GM18517 (cell line): ENCODE measurements around the gene RRAGD.
A peak's percentile ranks its signal among the peaks of the same experiment; 100 is the strongest.
"Not testable (repeated sequence)": the region's sequence is repeated elsewhere in the genome, so short reads cannot be mapped to it uniquely, and the experiment has no call there.

Experiments
- ATAC-seq: cut with Tn5 transposase; IDR thresholded peaks from one replicate; pipeline ENCODE4 v1.9.1; 2021; ENCODE audit warnings: mild to moderate bottlenecking, moderate library complexity; ENCODE audit not compliant: unreplicated experiment

Gene RRAGD

DNA sequence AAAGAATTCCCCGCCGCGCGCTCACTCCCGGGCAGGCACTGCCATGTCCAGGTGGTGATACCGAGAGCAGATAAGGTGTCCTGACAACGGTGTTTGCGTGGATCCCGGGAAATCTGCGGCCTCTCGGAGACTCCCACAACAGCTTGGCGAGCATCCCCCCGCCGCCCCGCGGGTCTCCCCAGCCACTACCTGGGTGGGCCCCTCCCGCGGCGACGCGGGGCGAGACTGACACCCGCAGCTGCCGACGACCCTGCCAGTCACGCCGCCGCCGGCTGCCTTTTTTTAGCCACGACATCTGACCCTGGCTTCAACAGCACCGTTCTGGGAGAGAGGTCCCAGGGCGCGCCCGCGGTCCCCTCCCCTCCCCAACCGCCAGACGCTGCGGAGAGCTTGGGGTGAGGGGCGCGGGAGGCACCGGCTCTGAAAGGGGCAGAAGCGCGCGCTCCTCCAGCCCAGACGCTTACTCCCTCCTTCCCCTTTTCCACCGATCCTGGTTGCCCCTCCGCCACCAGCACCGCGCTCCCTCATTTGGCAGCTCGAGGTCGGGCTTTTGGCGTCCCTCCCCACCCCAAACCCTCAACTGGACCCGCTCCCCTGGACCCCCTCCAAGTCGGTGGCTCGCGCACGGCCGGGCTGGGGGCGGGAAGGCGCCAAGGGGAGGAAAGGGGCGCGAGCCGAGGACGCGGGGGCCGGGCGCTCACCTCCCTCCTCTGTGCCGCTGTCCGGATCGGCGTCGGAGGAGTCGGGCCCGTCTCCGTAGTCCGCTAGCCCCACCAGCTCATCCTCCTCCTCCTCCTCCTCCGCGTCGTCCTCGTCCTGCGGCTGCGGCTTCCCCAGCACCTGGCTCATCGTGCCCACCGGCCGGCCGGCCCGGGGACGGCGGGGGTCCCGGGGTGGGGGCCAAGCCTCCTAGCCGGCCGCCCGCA, 665 bp downstream of the RRAGD start:
- peak; percentile 37 for ATAC-seq

GRCh38 chr6:89410788-89411144, 1.3 kb downstream of the RRAGD start:
- peak; percentile 16 for ATAC-seq

DNA sequence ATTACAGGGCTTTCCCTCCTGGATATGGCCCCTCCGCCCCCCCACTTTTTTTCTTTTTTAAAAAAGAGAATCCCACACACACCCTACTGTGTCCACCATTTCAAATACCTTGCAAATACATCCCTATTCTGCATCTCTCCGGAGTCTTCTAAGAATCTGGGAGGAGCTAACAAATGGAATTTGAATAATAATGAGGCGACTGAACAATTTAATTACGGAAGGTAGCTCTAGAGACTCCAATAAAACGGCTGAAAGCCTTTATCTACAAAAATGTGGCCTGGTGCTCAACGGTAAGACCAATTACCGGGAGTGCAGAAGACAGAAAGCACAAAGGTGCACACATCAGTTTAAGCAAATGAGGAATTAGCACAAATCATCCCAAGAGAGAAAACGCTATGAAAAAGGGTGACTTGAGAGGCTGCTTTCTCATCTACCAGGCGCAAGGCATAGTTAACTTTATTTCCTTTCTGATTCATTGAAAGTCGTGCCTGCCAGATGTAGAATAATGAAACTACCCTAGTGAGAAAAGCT, 1.8 kb downstream of the RRAGD start:
- peak; percentile 44 for ATAC-seq

DNA sequence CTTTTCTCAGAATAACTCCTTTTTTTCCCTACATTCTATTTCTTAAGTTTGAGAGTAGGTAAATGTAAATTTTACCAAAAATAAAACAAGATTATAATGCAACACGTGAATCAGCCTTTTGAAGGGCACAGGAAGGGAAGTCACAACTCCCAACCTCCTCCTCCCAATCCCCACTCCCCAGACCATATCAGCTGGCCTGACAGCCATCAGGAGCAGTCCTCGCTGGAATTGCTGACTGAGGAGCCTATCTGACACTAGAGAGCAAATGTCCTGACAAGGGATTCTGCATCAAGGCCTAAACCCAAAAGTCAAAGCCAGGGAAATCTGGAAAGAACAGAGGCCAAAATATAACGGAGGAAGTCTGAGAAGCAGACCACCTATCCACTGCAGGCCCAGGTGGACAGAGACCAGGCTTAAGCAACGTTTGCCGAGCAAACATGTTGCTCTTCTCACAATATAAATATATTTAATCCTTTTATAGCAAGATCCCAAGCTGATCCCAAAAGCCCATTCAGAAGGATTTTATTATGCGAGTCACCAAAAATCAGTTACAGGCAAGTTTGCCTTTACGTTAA, 2.5 kb downstream of the RRAGD start:
- no peak for ATAC-seq

- ATAC-seq = no peak
Observed at GRCh38 chr6:89406141-89406540, 5.9 kb downstream of the RRAGD start.

- ATAC-seq = no peak
Observed at GRCh38 chr6:89404512-89404911, 7.6 kb downstream of the RRAGD start.

GRCh38 chr6:89402776-89403175, 9.3 kb downstream of the RRAGD start:
- no peak for ATAC-seq

GRCh38 chr6:89400912-89401399, 11.1 kb downstream of the RRAGD start:
- ATAC-seq = no peak

DNA sequence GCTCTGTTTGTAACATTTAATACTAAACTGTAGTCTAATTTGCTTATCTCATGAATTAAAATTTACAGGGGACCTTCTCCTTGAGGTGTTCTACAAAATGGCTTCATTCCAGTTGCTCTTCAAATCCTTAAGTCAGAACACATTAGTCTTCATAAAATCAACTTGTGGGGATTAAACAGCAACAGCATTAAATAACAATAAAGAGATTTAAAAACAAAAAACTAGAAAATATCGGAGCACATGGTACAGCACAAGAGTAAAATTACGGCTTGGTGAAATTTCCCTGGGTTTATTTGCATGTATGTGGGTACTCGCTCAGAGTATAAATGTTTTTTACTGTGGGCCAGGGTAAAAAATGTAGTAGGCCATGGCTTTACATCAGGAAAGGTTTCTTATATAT, 12.0 kb downstream of the RRAGD start:
- ATAC-seq = no peak

GRCh38 chr6:89398762-89399525, 13.1 kb downstream of the RRAGD start:
- ATAC-seq = no peak

GRCh38 chr6:89397884-89398283, 14.2 kb downstream of the RRAGD start:
- not testable (repeated sequence) for ATAC-seq

DNA sequence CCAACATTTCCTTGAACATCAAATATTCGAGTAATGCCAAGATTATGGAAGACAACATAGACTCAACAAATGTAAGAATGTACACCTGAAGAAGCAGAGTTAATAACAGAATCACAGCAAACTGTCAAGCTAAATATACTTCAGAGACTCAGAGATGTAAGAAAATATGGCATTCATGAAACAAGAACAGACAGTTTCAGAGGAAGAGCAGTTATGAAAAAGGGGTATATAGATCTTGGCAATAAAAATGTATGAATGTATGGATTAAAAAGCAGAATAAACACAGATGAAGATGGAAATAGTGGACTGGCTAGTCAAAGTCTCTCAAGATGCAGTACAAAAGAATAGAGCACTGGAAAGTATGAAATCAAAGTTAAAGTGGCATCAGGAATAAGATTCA, 18.4 kb downstream of the RRAGD start:
- ATAC-seq = no peak

DNA sequence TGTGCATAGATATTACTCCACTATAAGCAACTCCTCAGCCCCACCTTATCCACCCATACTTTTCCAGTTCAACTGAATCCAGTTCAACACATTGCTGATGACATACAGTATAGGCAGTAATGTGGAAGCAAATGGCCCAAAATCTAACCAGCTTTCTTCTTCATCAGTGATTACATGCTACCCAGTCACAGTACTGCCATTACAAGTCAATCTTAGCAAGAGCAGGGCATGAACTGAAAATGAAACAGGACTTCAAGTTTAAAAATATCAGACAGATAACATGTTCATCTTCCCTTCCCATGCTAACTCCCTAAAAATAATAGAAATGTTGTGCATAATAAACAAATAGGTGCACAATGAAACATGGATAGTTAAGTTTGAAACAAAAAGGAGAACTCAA, 19.2 kb downstream of the RRAGD start:
- ATAC-seq = no peak

DNA sequence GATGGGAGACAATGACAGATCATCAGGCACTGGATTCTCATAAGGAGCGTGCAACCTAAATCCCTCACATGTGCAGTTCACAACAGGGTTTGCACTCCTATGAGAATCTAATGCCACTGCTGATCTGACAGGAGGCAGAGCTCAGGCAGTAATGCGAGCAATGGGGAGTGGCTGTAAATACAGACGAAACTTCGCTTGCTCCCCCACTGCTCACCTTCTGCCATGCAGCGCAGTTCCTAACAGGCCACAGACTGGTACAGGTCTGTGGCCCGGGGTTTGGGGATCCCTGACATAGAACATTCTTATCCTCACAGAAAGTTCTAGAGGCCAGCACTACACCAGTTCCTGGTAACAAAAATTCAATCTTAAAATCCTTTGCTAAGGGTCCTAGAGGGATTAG, 23.2 kb downstream of the RRAGD start:
- no peak for ATAC-seq

- peak; percentile 98 for ATAC-seq
Observed at GRCh38 chr6:89387516-89388201, 24.4 kb downstream of the RRAGD start.

GRCh38 chr6:89386917-89387491, 25.1 kb downstream of the RRAGD start:
- peak; percentile 19 for ATAC-seq

GRCh38 chr6:89385846-89386245, 26.2 kb downstream of the RRAGD start:
- no peak for ATAC-seq

DNA sequence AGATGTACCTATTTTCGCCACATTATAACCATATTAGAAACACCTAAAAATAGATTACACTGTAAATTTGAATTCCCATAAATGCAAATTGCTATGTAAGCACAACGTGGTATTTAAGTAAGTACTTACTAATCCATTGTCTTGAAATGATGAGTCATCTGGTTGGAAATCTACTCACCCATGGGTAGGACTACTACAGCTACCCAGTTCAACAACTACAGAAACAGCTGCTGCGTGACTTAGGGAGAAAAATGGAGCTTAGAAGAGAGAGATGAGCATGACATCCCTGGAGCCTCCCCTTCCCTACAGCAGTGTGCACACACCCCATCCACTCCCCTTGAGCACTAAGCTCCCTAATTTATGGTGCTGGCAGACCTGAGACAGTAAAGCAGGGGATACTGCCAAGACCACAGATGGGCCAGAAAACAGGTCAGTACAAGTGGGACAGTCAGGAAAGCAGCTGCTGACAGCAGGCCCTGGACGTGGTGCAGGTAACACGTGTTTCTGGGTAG, 26.9 kb downstream of the RRAGD start:
- ATAC-seq = no peak

GRCh38 chr6:89381031-89381430, 31.0 kb downstream of the RRAGD start:
- ATAC-seq = no peak

- no peak for ATAC-seq
Observed at GRCh38 chr6:89379281-89379680, 32.8 kb downstream of the RRAGD start.
